ENCODE data around the gene SNX30. TPM values are rescaled to one million over a fixed set of nuclear protein-coding genes. Genes with fewer than 3 reads are reported as not detected.
A peak's percentile ranks its signal among the peaks of the same experiment; 100 is the strongest.

SNX30 gene
- total and polyA plus RNA-seq, 3 experiments from 2014 or later = 3.3 to 3.9 (median 3.7) TPM

DNA sequence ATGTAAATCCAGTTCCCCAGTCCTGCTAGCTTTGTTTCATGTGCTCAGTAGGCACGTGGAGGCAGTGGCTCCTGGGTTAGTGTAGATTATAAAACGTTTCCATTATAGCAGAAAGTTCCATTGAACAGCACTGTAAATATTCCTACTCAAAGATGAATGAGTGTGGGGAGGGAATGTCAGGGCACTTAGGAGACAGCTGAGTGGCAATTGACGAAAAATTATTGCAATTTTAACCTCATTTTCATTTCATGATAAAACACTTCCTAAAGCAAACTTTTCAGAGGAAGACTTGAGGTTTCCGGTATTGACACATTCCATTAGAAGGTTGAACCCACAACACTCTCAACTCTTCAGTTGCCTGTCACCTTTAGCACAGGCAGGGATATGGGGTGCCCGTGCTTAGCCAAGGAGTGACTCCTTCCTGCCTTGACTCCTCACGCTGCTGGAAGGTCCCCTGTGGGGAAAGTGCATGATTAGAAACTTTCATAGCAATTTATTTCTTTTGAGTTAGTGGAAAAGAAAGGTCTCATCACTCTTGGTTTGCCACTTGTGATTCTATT is 98.9 kb downstream of the SNX30 start:
- Histone ChIP-seq H3K27me3 (ENCODE audit: insufficient read depth, low read length, poor library complexity, severe bottlenecking) (no peaks in the 10 kb centered on the region), H3K36me3 (ENCODE audit: insufficient read depth, low read length) (no peaks in the 10 kb centered on the region), H3K4me3 (ENCODE audit: low read length) (no peak overlapping the region), H3K4me1 (ENCODE audit: insufficient read depth, low read length) (no peaks in the 10 kb centered on the region), H3K27ac (ENCODE audit: low read depth, low read length) (no peak overlapping the region), H3K9me3 (ENCODE audit: low read length) (no peaks in the 10 kb centered on the region)
- Mint-ChIP-seq H3K36me3 (peaks cover 7 to 55% (median 31%) of the 10 kb centered on the region in 3 donors), H3K4me3 (no peak overlapping the region), H3K9me3 (no peaks in the 10 kb centered on the region), H3K4me1 (peaks cover 9 to 19% (median 15%) of the 10 kb centered on the region in 3 donors), H3K27me3 (no peaks in the 10 kb centered on the region), H3K27ac (peak overlapping the region in 1 of 8 donors; percentile 56)
- CTCF ChIA-PET = no interaction called here
- no peak for DNase-seq
- POLR2A ChIA-PET = no interaction called here

DNA sequence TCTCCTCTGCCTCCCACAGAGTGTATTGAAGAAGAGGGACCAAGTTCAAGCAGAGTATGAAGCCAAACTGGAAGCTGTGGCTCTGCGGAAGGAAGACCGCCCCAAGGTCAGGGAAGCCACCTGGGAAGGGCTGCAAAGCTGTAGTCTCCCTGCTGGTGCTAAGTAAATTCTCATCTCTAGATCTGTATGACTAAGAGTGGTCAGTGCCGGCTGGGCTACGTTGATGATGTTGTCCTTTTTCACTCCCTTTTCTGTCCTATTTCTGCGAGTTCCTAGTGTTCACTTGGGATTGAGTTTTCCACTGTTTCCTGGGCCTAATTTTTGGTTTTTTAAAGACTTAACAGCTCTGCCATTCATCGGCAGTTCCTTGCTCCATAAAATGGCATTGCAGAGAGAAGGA is 100.3 kb downstream of the SNX30 start:
- Histone ChIP-seq H3K27me3 (ENCODE audit: insufficient read depth, low read length, poor library complexity, severe bottlenecking) (no peaks in the 10 kb centered on the region), H3K27ac (ENCODE audit: low read depth, low read length) (no peak overlapping the region), H3K36me3 (ENCODE audit: insufficient read depth, low read length) (no peaks in the 10 kb centered on the region), H3K4me1 (ENCODE audit: insufficient read depth, low read length) (no peaks in the 10 kb centered on the region), H3K9me3 (ENCODE audit: low read length) (no peaks in the 10 kb centered on the region), H3K4me3 (ENCODE audit: low read length) (no peak overlapping the region)
- peaks cover 8 to 12% (median 9%) of the 10 kb centered on the region in 3 donors for H3K4me1 Mint-ChIP-seq
- no peaks in the 10 kb centered on the region for H3K27me3 Mint-ChIP-seq
- H3K4me3 Mint-ChIP-seq = no peak overlapping the region
- peaks cover 7 to 60% (median 34%) of the 10 kb centered on the region in 3 donors for H3K36me3 Mint-ChIP-seq
- no peak for DNase-seq
- CTCF ChIA-PET = no interaction called here
- no peaks in the 10 kb centered on the region for H3K9me3 Mint-ChIP-seq
- POLR2A ChIA-PET = no interaction called here
- H3K27ac Mint-ChIP-seq = peak overlapping the region in 1 of 8 donors; percentile 30

DNA sequence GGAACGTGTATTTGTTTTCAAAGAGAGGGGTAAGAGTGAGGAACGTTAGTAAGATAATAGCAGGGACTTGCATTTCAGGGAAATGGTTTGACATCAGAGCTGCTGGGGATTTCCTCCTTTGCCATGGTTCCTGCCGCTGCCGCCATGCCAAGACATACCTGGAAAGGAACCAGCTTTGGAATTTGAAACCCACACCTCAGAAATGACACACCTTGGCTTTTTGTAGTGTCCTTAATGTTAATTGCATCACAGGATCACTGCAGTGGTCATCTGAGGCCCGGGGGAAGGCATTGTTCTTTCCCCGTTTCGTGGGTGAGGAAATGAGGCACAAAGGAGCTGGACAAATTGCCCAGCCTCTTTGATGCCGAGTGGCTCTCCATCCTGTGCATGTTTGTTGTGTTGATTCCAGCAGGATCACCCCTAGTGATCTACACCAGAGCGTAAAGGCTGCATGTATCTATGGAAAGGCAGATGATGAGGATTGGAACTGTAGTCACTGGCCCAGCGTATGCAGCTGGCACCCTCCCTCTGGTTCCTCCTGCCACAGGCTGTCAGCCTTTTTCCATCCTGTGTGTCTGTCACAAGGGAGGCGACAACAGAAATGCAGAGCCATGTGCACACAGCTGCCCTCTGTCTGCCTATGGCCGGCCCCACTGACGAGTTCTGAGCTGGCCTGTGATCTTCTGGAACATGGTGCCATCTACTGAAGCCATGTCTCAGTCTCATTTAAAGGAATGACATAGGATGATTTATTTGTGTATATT is 102.4 kb downstream of the SNX30 start:
- Mint-ChIP-seq H3K9me3 (no peaks in the 10 kb centered on the region), H3K4me3 (no peak overlapping the region), H3K27me3 (no peaks in the 10 kb centered on the region), H3K27ac (no peak overlapping the region), H3K4me1 (peaks cover 9 to 11% (median 10%) of the 10 kb centered on the region in 3 donors), H3K36me3 (peaks cover 7 to 51% (median 34%) of the 10 kb centered on the region in 3 donors)
- ChIA-PET CTCF (interaction anchor here (1.1 to 2.2 kb wide), 2 partner anchors 8 to 10 kb away, joined by 4 to 7 read pairs; no protein-coding TSS in a partner anchor), POLR2A (no interaction called here)
- Histone ChIP-seq H3K27ac (ENCODE audit: low read depth, low read length) (no peak overlapping the region), H3K9me3 (ENCODE audit: low read length) (no peaks in the 10 kb centered on the region), H3K36me3 (ENCODE audit: insufficient read depth, low read length) (no peaks in the 10 kb centered on the region), H3K27me3 (ENCODE audit: insufficient read depth, low read length, poor library complexity, severe bottlenecking) (no peaks in the 10 kb centered on the region), H3K4me3 (ENCODE audit: low read length) (no peak overlapping the region), H3K4me1 (ENCODE audit: insufficient read depth, low read length) (no peaks in the 10 kb centered on the region)
- DNase-seq = no peak

DNA sequence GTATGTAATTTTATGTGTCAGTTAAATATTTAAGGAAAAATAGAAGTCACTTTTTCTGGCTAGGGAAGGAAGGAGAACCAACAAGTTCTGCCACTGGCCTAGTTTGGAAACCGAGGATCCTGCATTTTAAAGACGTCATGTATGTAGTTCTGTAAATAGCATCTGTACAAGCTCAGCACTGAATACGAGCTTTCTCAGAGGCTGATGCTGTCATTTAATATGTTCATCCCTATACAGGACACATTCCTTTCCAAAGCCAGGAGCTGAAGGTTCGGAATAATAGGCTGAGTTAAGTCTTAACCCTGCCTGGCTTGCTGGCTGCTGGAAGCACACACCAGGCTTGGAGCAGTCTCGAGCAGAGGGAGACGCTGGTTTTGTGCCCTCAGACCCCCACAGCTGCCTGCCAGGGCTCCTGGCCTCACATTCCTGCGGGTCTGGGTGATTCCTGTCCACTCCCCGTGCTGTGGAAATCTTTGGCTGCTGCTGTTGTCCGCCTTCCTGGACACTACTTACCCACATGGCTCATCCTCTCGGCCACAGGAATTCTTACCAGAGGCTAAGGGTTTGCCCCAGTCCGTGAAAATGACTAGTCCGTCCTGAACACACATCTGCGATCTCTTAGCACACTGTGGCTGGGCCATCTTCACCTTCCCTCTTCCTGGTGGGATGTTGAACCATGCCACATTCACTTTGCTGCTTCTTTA is 103.5 kb downstream of the SNX30 start:
- Mint-ChIP-seq H3K27me3 (no peaks in the 10 kb centered on the region), H3K27ac (no peak overlapping the region), H3K4me3 (no peak overlapping the region), H3K9me3 (no peaks in the 10 kb centered on the region), H3K36me3 (peaks cover 11 to 52% (median 39%) of the 10 kb centered on the region in 3 donors), H3K4me1 (peaks cover 7 to 12% (median 8%) of the 10 kb centered on the region in 3 donors)
- Histone ChIP-seq H3K27ac (ENCODE audit: low read depth, low read length) (no peak overlapping the region), H3K27me3 (ENCODE audit: insufficient read depth, low read length, poor library complexity, severe bottlenecking) (no peaks in the 10 kb centered on the region), H3K4me3 (ENCODE audit: low read length) (no peak overlapping the region), H3K9me3 (ENCODE audit: low read length) (no peaks in the 10 kb centered on the region), H3K36me3 (ENCODE audit: insufficient read depth, low read length) (no peaks in the 10 kb centered on the region), H3K4me1 (ENCODE audit: insufficient read depth, low read length) (no peaks in the 10 kb centered on the region)
- CTCF ChIA-PET = interaction anchor here (1.1 to 2.2 kb wide), 2 partner anchors 9 to 11 kb away, joined by 4 to 7 read pairs; no protein-coding TSS in a partner anchor
- no peak for DNase-seq
- POLR2A ChIA-PET = no interaction called here

GRCh38 chr9:112854657-112855056 is 104.1 kb downstream of the SNX30 start:
- Mint-ChIP-seq H3K27ac (no peak overlapping the region), H3K9me3 (no peaks in the 10 kb centered on the region), H3K36me3 (peaks cover 11 to 51% (median 39%) of the 10 kb centered on the region in 3 donors), H3K27me3 (no peaks in the 10 kb centered on the region), H3K4me3 (no peak overlapping the region), H3K4me1 (peaks cover 7 to 11% (median 8%) of the 10 kb centered on the region in 3 donors)
- POLR2A ChIA-PET = no interaction called here
- CTCF ChIA-PET = no interaction called here
- H3K4me3 ChIP-seq (ENCODE audit: low read length) = no peak overlapping the region
- no peaks in the 10 kb centered on the region for H3K4me1 ChIP-seq (ENCODE audit: insufficient read depth, low read length)
- no peak overlapping the region for H3K27ac ChIP-seq (ENCODE audit: low read depth, low read length)
- no peaks in the 10 kb centered on the region for H3K9me3 ChIP-seq (ENCODE audit: low read length)
- no peaks in the 10 kb centered on the region for H3K27me3 ChIP-seq (ENCODE audit: insufficient read depth, low read length, poor library complexity, severe bottlenecking)
- H3K36me3 ChIP-seq (ENCODE audit: insufficient read depth, low read length) = no peaks in the 10 kb centered on the region
- DNase-seq = no peak

DNA sequence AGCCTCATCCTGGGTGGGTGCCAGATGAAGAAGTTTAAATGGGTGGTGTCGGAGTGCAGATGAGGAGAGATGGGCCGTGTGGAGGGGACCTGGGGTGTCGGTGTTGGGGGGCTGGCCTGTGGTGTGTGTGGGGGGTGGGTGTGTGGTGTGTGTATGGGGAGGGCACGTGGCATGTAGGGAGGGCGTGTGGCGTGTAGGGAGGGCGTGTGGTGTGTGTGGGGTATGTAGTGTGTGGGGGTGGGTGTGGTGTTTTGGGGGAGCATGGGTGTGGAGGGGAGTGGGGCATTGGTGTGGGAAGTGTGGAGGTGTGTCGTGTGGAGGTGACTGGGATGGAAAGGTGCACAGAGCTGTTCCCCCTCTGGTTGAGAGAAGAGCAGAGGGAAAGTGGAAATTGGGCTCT is 105.6 kb downstream of the SNX30 start:
- H3K27me3 ChIP-seq (ENCODE audit: insufficient read depth, low read length, poor library complexity, severe bottlenecking) = no peaks in the 10 kb centered on the region
- Mint-ChIP-seq H3K4me3 (no peak overlapping the region), H3K9me3 (no peaks in the 10 kb centered on the region), H3K36me3 (peaks cover 8 to 38% (median 36%) of the 10 kb centered on the region in 3 donors), H3K27ac (peak overlapping the region in 1 of 8 donors; percentile 31), H3K4me1 (peaks cover 7 to 11% (median 8%) of the 10 kb centered on the region in 3 donors), H3K27me3 (no peaks in the 10 kb centered on the region)
- ChIA-PET POLR2A (no interaction called here), CTCF (interaction anchor here (1.1 kb wide), 1 partner anchor 10 kb away, joined by 3 read pairs; no protein-coding TSS in a partner anchor)
- no peak overlapping the region for H3K4me3 ChIP-seq (ENCODE audit: low read length)
- H3K36me3 ChIP-seq (ENCODE audit: insufficient read depth, low read length) = no peaks in the 10 kb centered on the region
- no peak overlapping the region for H3K27ac ChIP-seq (ENCODE audit: low read depth, low read length)
- H3K4me1 ChIP-seq (ENCODE audit: insufficient read depth, low read length) = no peaks in the 10 kb centered on the region
- no peak for DNase-seq
- no peaks in the 10 kb centered on the region for H3K9me3 ChIP-seq (ENCODE audit: low read length)

DNA sequence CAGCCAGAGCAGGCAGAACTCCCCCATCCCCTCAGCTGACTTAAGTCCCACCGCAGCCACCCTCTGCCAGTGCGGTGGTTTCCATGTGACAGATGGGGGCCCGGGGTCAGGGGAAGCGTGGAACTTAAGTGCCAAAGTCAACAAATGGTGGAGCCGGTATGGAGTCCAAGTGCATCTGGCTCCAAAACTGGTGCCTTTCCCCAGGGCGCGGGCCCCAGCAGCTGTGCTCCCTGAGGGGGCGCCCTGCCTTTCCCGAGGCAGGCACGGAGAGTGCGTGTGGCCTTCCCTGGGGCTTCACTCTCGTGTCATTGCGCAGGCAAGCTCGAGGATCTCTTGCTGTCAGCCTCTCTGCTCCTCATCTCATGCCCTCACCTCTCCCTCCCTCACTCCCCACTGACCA is 106.3 kb downstream of the SNX30 start:
- Mint-ChIP-seq H3K9me3 (no peaks in the 10 kb centered on the region), H3K36me3 (peaks cover 8 to 35% (median 33%) of the 10 kb centered on the region in 3 donors), H3K4me3 (no peak overlapping the region), H3K27ac (no peak overlapping the region), H3K27me3 (no peaks in the 10 kb centered on the region), H3K4me1 (peaks cover 8 to 11% (median 10%) of the 10 kb centered on the region in 3 donors)
- no peaks in the 10 kb centered on the region for H3K4me1 ChIP-seq (ENCODE audit: insufficient read depth, low read length)
- no peaks in the 10 kb centered on the region for H3K9me3 ChIP-seq (ENCODE audit: low read length)
- no peaks in the 10 kb centered on the region for H3K36me3 ChIP-seq (ENCODE audit: insufficient read depth, low read length)
- CTCF ChIA-PET = no interaction called here
- H3K27me3 ChIP-seq (ENCODE audit: insufficient read depth, low read length, poor library complexity, severe bottlenecking) = no peaks in the 10 kb centered on the region
- DNase-seq = no peak
- POLR2A ChIA-PET = no interaction called here
- H3K27ac ChIP-seq (ENCODE audit: low read depth, low read length) = no peak overlapping the region
- H3K4me3 ChIP-seq (ENCODE audit: low read length) = no peak overlapping the region

DNA sequence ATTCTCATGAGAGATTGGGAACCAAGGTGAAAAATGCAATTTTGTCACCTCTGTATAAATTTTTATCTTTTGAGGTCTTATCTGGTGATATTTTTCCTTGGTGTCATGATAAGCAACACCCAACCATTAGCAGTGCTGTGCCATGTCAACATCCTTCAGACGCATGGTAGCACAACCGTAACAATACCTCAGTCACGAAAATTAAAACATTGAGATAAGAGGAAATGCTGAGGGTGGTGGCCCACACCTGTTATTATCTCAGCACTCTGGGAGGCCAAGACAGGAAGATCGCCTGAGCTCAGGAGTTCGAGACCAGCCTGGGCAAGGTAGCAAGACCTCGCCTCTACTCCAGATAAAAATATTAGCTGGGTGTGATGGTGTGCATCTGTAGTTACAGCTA is 107.4 kb downstream of the SNX30 start:
- POLR2A ChIA-PET = no interaction called here
- CTCF ChIA-PET = no interaction called here
- H3K27me3 Mint-ChIP-seq = no peaks in the 10 kb centered on the region

More for the DNA sequence above, 107.4 kb downstream of the SNX30 start:
- Mint-ChIP-seq H3K4me3 (no peak overlapping the region), H3K9me3 (no peaks in the 10 kb centered on the region), H3K4me1 (peaks cover 8 to 11% (median 10%) of the 10 kb centered on the region in 3 donors), H3K36me3 (peaks cover 4 to 27% (median 23%) of the 10 kb centered on the region in 3 donors), H3K27ac (peak overlapping the region in 1 of 8 donors; percentile 46)
- Histone ChIP-seq H3K4me1 (ENCODE audit: insufficient read depth, low read length) (no peaks in the 10 kb centered on the region), H3K36me3 (ENCODE audit: insufficient read depth, low read length) (no peaks in the 10 kb centered on the region), H3K27me3 (ENCODE audit: insufficient read depth, low read length, poor library complexity, severe bottlenecking) (no peaks in the 10 kb centered on the region), H3K9me3 (ENCODE audit: low read length) (no peaks in the 10 kb centered on the region), H3K27ac (ENCODE audit: low read depth, low read length) (no peak overlapping the region), H3K4me3 (ENCODE audit: low read length) (no peak overlapping the region)
- no peak for DNase-seq

All from CD8-positive, alpha-beta memory T cell (primary cell).